Neural progenitor cell (in vitro differentiated cells): Measurements from ENCODE around the gene DNASE2B. TPM values are rescaled to one million over a fixed set of nuclear protein-coding genes. Genes with fewer than 3 reads are reported as not detected.

ENCODE experiments used
- DNase-seq: peaks from one replicate; pipeline ENCODE4 v3.0.0-alpha.2; 2016; ENCODE audit warnings: low spot score
- H2AFZ ChIP-seq: fragments of 200-600 bp; sonication (generic); replicated peaks from 2 replicates; pipeline ENCODE4 v1.6.1; 2016; ENCODE audit warnings: antibody characterized with exemption
- H3F3A ChIP-seq: fragments of 200-600 bp; sonication (generic); 2 replicates; pipeline ENCODE4 v1.6.1; 2016; ENCODE audit warnings: antibody characterized with exemption, low read depth
- H3K27ac ChIP-seq: fragments of 200-600 bp; sonication (generic); 2 replicates; pipeline ENCODE4 v1.5.1; 2016; ENCODE audit warnings: mild to moderate bottlenecking
- H3K27me3 ChIP-seq: fragments of 200-600 bp; sonication (generic); 2 replicates; pipeline ENCODE4 v1.6.1; 2016; ENCODE audit warnings: mild to moderate bottlenecking, moderate library complexity
- H3K36me3 ChIP-seq: fragments of 200-600 bp; sonication (generic); 2 replicates; pipeline ENCODE4 v1.5.1; 2016
- H3K4me1 ChIP-seq: fragments of 200-600 bp; sonication (generic); 2 replicates; pipeline ENCODE4 v1.6.1; 2016; ENCODE audit warnings: mixed run types
- H3K4me2 ChIP-seq: fragments of 200-600 bp; sonication (generic); 2 replicates; pipeline ENCODE4 v1.6.1; 2016
- H3K4me3 ChIP-seq: fragments of 200-600 bp; sonication (generic); 2 replicates; pipeline ENCODE4 v1.5.1; 2016
- H3K79me2 ChIP-seq: fragments of 200-600 bp; sonication (generic); 2 replicates; pipeline ENCODE4 v1.6.1; 2016; ENCODE audit warnings: low read depth
- H3K9ac ChIP-seq: fragments of 200-600 bp; sonication (generic); 2 replicates; pipeline ENCODE4 v1.6.1; 2016
- H3K9me3 ChIP-seq: fragments of 200-600 bp; sonication (generic); 2 replicates; pipeline ENCODE4 v1.5.1; 2016; ENCODE audit warnings: low read depth
- H4K20me1 ChIP-seq: fragments of 200-600 bp; sonication (generic); 2 replicates; pipeline ENCODE4 v1.6.1; 2016; ENCODE audit warnings: low read depth
- H3K27ac Mint-ChIP-seq: 3 replicates; pipeline ENCODE4 v1.8.0; 2021; ENCODE audit warnings: mixed read lengths
- H3K27me3 Mint-ChIP-seq: 2 replicates; pipeline ENCODE4 v1.8.0; 2022; ENCODE audit warnings: low read depth, mild to moderate bottlenecking, inconsistent platforms, moderate library complexity, mixed read lengths; ENCODE audit not compliant: insufficient read depth
- H3K36me3 Mint-ChIP-seq: 3 replicates; pipeline ENCODE4 v1.8.0; 2021; ENCODE audit warnings: mixed read lengths
- H3K4me1 Mint-ChIP-seq: 3 replicates; pipeline ENCODE4 v1.8.0; 2021; ENCODE audit warnings: mixed read lengths
- H3K4me3 Mint-ChIP-seq: 3 replicates; pipeline ENCODE4 v1.8.0; 2021; ENCODE audit warnings: mild to moderate bottlenecking, moderate library complexity, mixed read lengths
- H3K9me3 Mint-ChIP-seq: 3 replicates; pipeline ENCODE4 v1.8.0; 2020; ENCODE audit warnings: mixed read lengths
- CTCF ChIP-seq: fragments of 200-600 bp; sonication (generic); IDR thresholded peaks from 2 replicates; pipeline ENCODE4 v1.5.1; 2017; ENCODE audit warnings: antibody characterized with exemption, mild to moderate bottlenecking
- EZH2 ChIP-seq: fragments of 200-600 bp; sonication (generic); IDR thresholded peaks from 2 replicates; pipeline ENCODE4 v1.6.1; 2017; ENCODE audit warnings: antibody characterized with exemption, mild to moderate bottlenecking, moderate library complexity
- EZH2phosphoT487 ChIP-seq: fragments of 200-600 bp; sonication (generic); IDR thresholded peaks from 2 replicates; pipeline ENCODE4 v1.6.1; 2017; ENCODE audit warnings: antibody characterized with exemption
- total RNA-seq: library from RNA; depleted of rRNA; stranded (reverse); fragments of >200 nt; gene quantifications from 2 replicates; pipeline ENCODE4 v1.2.3, GENCODE V29; 2015; ENCODE audit warnings: low replicate concordance

DNASE2B gene
- total RNA-seq, 1 donor from 2014 or later, result not detected

- TF ChIP-seq EZH2phosphoT487, result no peak
- no peak for TF ChIP-seq CTCF
- no peak for TF ChIP-seq EZH2
Observed at GRCh38 chr1:84373436-84374141, 24.7 kb upstream of the DNASE2B start.

GRCh38 chr1:84374991-84375696, 23.1 kb upstream of the DNASE2B start:
- Histone ChIP-seq H3K9ac (no peak overlapping the region), H3K4me2 (no peak overlapping the region), H3F3A (no peaks in the 10 kb centered on the region), H3K79me2 (no peaks in the 10 kb centered on the region), H3K4me1 (no peaks in the 10 kb centered on the region), H2AFZ (no peak overlapping the region), H3K27me3 (no peaks in the 10 kb centered on the region), H3K36me3 (no peaks in the 10 kb centered on the region), H3K27ac (no peak overlapping the region), H3K4me3 (no peak overlapping the region), H4K20me1 (no peaks in the 10 kb centered on the region), H3K9me3 (no peaks in the 10 kb centered on the region)
- TF ChIP-seq EZH2, result no peak
- TF ChIP-seq EZH2phosphoT487, result no peak
- no peak for TF ChIP-seq CTCF
- Mint-ChIP-seq H3K36me3 (no peaks in the 10 kb centered on the region), H3K27me3 (peaks cover 2% of the 10 kb centered on the region), H3K27ac (no peak overlapping the region), H3K9me3 (no peaks in the 10 kb centered on the region), H3K4me1 (peaks cover 2% of the 10 kb centered on the region), H3K4me3 (no peak overlapping the region)
- DNase-seq, result no peak

More at GRCh38 chr1:84373436-84374141, 24.7 kb upstream of the DNASE2B start:
- no peak overlapping the region for H3K4me2 ChIP-seq
- H3K9me3 Mint-ChIP-seq, result no peaks in the 10 kb centered on the region
- no peaks in the 10 kb centered on the region for H3K36me3 ChIP-seq
- no peak overlapping the region for H3K4me3 ChIP-seq
- H3K79me2 ChIP-seq, result no peaks in the 10 kb centered on the region
- H3K9ac ChIP-seq, result no peak overlapping the region
- DNase-seq, result no peak
- peaks cover 2% of the 10 kb centered on the region for H3K27me3 Mint-ChIP-seq
- no peaks in the 10 kb centered on the region for H3K36me3 Mint-ChIP-seq
- H4K20me1 ChIP-seq, result no peaks in the 10 kb centered on the region
- no peak overlapping the region for H3K27ac Mint-ChIP-seq
- no peak overlapping the region for H3K4me3 Mint-ChIP-seq
- H3K27me3 ChIP-seq, result no peaks in the 10 kb centered on the region
- H3K4me1 Mint-ChIP-seq, result peaks cover 4% of the 10 kb centered on the region
- H3K4me1 ChIP-seq, result no peaks in the 10 kb centered on the region
- H3K27ac ChIP-seq, result no peak overlapping the region
- H3K9me3 ChIP-seq, result no peaks in the 10 kb centered on the region
- no peaks in the 10 kb centered on the region for H3F3A ChIP-seq
- no peak overlapping the region for H2AFZ ChIP-seq

- no peak overlapping the region for H3K4me2 ChIP-seq
Observed at GRCh38 chr1:84376000-84376910, 22.0 kb upstream of the DNASE2B start.

More at GRCh38 chr1:84376000-84376910, 22.0 kb upstream of the DNASE2B start:
- Histone ChIP-seq H3K36me3 (no peaks in the 10 kb centered on the region), H3K9me3 (no peaks in the 10 kb centered on the region), H3F3A (no peaks in the 10 kb centered on the region), H3K4me1 (no peaks in the 10 kb centered on the region), H3K9ac (no peak overlapping the region), H3K27ac (no peak overlapping the region), H3K27me3 (no peaks in the 10 kb centered on the region), H3K4me3 (no peak overlapping the region), H3K79me2 (no peaks in the 10 kb centered on the region), H4K20me1 (no peaks in the 10 kb centered on the region), H2AFZ (peak overlapping the region; percentile 19)
- H3K4me1 Mint-ChIP-seq, result no peaks in the 10 kb centered on the region
- DNase-seq, result no peak
- TF ChIP-seq CTCF (no peak), EZH2 (no peak), EZH2phosphoT487 (no peak)
- peaks cover 2% of the 10 kb centered on the region for H3K27me3 Mint-ChIP-seq
- H3K4me3 Mint-ChIP-seq, result no peak overlapping the region
- no peak overlapping the region for H3K27ac Mint-ChIP-seq
- H3K9me3 Mint-ChIP-seq, result no peaks in the 10 kb centered on the region
- no peaks in the 10 kb centered on the region for H3K36me3 Mint-ChIP-seq
